ENCODE measurements around the gene CYTH3. TPM values are rescaled to one million over a fixed set of nuclear protein-coding genes. Genes with fewer than 3 reads are reported as not detected.

The CYTH3 gene
- total RNA-seq, 4 donors from 2014 or later, result 41.0 to 75.5 (median 56.7) TPM

DNA sequence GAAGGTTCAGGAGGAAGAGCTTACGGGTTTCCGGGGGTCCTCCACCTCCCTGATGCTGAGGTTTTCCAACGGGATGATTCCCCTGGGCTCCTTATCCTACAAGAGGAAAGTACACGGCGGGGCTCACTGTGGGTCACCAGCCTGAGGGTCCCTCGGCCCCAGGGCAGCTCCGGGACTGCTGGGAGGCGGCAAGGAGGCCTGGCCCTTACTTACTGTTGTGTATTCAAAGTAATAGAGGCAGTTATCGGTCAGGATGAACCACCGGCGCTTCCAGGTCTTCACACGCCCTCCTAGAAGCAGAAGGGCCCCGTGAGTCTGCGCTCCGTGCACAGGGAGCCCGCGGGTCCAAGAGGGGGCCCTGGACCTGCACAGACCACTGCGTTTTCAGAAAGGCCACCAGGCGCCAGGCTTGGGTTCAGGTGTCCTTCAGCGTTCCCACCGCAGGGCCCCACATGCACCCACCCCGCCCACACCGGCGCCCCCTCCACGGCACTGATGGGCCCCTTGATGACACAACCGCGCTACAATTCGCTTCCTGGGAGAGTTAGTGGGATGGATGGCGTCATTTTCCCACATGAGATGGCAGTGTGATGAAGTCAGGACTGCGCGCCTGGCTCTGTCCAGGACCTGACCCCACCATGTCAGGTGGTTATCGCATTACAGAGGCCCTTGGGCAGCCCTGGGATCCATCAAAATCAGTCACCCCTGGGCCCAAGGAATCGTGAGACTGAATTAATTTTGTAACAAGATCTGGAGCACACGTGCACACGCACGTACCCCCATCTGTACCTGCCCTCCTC is 106.7 kb downstream of the CYTH3 start:
- TF ChIP-seq POLR2A (IDR thresholded peaks at IDR 0.05), result no peak
- TF ChIP-seq, protein P1, sequence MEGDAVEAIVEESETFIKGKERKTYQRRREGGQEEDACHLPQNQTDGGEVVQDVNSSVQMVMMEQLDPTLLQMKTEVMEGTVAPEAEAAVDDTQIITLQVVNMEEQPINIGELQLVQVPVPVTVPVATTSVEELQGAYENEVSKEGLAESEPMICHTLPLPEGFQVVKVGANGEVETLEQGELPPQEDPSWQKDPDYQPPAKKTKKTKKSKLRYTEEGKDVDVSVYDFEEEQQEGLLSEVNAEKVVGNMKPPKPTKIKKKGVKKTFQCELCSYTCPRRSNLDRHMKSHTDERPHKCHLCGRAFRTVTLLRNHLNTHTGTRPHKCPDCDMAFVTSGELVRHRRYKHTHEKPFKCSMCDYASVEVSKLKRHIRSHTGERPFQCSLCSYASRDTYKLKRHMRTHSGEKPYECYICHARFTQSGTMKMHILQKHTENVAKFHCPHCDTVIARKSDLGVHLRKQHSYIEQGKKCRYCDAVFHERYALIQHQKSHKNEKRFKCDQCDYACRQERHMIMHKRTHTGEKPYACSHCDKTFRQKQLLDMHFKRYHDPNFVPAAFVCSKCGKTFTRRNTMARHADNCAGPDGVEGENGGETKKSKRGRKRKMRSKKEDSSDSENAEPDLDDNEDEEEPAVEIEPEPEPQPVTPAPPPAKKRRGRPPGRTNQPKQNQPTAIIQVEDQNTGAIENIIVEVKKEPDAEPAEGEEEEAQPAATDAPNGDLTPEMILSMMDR (IDR thresholded peaks at IDR 0.05), result no peak
- DNase-seq, result no peak
- no peaks in the 10 kb centered on the region for H3K27me3 ChIP-seq
- WGBS, 2 donors, result 92 to 98% methylated on average over 22 to 34 of the region's 36 CpGs
- H3K4me3 ChIP-seq (replicated peaks in 1 of 3), result no peak overlapping the region
- intact Hi-C loops (cut with DNase I), result no loop called here
- peaks cover 0 to 5% of the 10 kb centered on the region in 2 donors for H3K4me1 ChIP-seq
- no peaks in the 10 kb centered on the region for H3K9me3 ChIP-seq
- no peak overlapping the region for H3K27ac ChIP-seq
- peaks cover 22 to 30% of the 10 kb centered on the region in 2 donors for H3K36me3 ChIP-seq

GRCh38 chr7:6165075-6165474 is 107.3 kb downstream of the CYTH3 start:
- Histone ChIP-seq H3K4me1 (peaks cover 0 to 5% of the 10 kb centered on the region in 2 donors), H3K9me3 (no peaks in the 10 kb centered on the region), H3K27me3 (no peaks in the 10 kb centered on the region), H3K36me3 (peaks cover 16 to 24% of the 10 kb centered on the region in 2 donors), H3K27ac (peak overlapping the region in 1 of 3 donors; percentile 9), H3K4me3 (replicated peaks in 1 of 3) (no peak overlapping the region)
- DNase-seq, result no peak
- intact Hi-C loops (cut with DNase I), result no loop called here
- 88 to 91% methylated on average over 10 to 19 of the region's 19 CpGs for WGBS, 2 donors
- no peak for TF ChIP-seq POLR2A (IDR thresholded peaks at IDR 0.05)
- TF ChIP-seq, protein P1 (IDR thresholded peaks at IDR 0.05), result no peak

DNA sequence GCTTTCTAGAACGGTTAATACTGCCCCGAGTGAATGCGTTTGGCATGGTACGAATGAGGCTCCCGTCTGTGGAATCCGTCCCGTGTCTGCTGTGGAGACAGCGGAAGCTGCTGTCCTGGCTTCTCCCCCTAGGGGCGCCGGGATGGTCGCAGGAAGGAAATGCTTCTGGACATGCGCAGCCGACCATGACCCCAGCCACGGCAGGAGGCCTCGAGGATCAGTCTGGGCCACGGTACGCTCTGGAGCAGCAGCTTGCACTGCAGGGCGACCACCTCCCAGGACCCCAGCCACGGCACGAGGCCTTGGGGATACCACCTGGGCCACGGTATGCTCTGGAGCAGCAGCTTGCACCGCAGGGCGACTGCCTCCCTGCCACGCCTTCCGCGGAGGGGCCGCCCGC is 107.9 kb downstream of the CYTH3 start:
- Histone ChIP-seq H3K36me3 (peaks cover 14 to 21% of the 10 kb centered on the region in 2 donors), H3K27ac (peak overlapping the region in 1 of 3 donors; percentile 9), H3K4me3 (replicated peaks in 1 of 3) (no peak overlapping the region), H3K27me3 (no peaks in the 10 kb centered on the region), H3K4me1 (peaks cover 0 to 5% of the 10 kb centered on the region in 2 donors), H3K9me3 (no peaks in the 10 kb centered on the region)
- DNase-seq, result peak in 1 of 2 donors; percentile 18
- intact Hi-C loops (cut with DNase I), result no loop called here
- 76 to 84% methylated on average over 27 to 28 of the region's 28 CpGs for WGBS, 2 donors
- no peak for TF ChIP-seq POLR2A (IDR thresholded peaks at IDR 0.05)
- TF ChIP-seq, protein P1 (IDR thresholded peaks at IDR 0.05), result no peak

GRCh38 chr7:6164010-6164409 is 108.4 kb downstream of the CYTH3 start:
- no peak overlapping the region for H3K27ac ChIP-seq
- no peak overlapping the region for H3K4me3 ChIP-seq (replicated peaks in 1 of 3)
- peaks cover 0 to 5% of the 10 kb centered on the region in 2 donors for H3K4me1 ChIP-seq
- WGBS, 2 donors, result 91 to 92% methylated on average over 5 to 7 of the region's 7 CpGs
- TF ChIP-seq, protein P1 (IDR thresholded peaks at IDR 0.05), result no peak
- no peak for TF ChIP-seq POLR2A (IDR thresholded peaks at IDR 0.05)
- no peak for DNase-seq
- no peaks in the 10 kb centered on the region for H3K27me3 ChIP-seq
- intact Hi-C loops (cut with DNase I), result no loop called here
- no peaks in the 10 kb centered on the region for H3K9me3 ChIP-seq
- peaks cover 16 to 21% of the 10 kb centered on the region in 2 donors for H3K36me3 ChIP-seq

GRCh38 chr7:6163402-6163801 is 109.0 kb downstream of the CYTH3 start:
- Histone ChIP-seq H3K36me3 (peaks cover 18 to 21% of the 10 kb centered on the region in 2 donors), H3K27ac (no peak overlapping the region), H3K4me1 (peaks cover 0 to 5% of the 10 kb centered on the region in 2 donors), H3K9me3 (no peaks in the 10 kb centered on the region), H3K4me3 (replicated peaks in 1 of 3) (no peak overlapping the region), H3K27me3 (no peaks in the 10 kb centered on the region)
- intact Hi-C loops (cut with DNase I), result no loop called here
- TF ChIP-seq, protein P1 (IDR thresholded peaks at IDR 0.05), result no peak
- TF ChIP-seq POLR2A (IDR thresholded peaks at IDR 0.05), result no peak
- 96 to 97% methylated on average over 16 to 17 of the region's 17 CpGs for WGBS, 2 donors
- no peak for DNase-seq
